GM18909 (cell line): ENCODE measurements around the gene PRAC1.

Experiments
- ATAC-seq: cut with Tn5 transposase; IDR thresholded peaks from one replicate; pipeline ENCODE4 v1.9.1; 2021; ENCODE audit warnings: mild to moderate bottlenecking; ENCODE audit not compliant: unreplicated experiment, poor library complexity

The PRAC1 gene

GRCh38 chr17:48722201-48722907 is at the start of gene PRAC1:
PRAC1 (minus strand) TSS chr17:48722518; CDS start chr17:48722392, 126 bp downstream.
- ATAC-seq: no peak

GRCh38 chr17:48770954-48771353 is 48.6 kb upstream of the PRAC1 start:
- no peak for ATAC-seq

GRCh38 chr17:48769009-48769675 is 46.8 kb upstream of the PRAC1 start:
- no peak for ATAC-seq

GRCh38 chr17:48767263-48767774 is 45.0 kb upstream of the PRAC1 start:
- no peak for ATAC-seq

GRCh38 chr17:48761114-48761513 is 38.8 kb upstream of the PRAC1 start:
- ATAC-seq: no peak

- ATAC-seq: no peak
These were observed 38.1 kb upstream of the PRAC1 start for GRCh38 chr17:48760411-48760810.

GRCh38 chr17:48759288-48759687 is 37.0 kb upstream of the PRAC1 start:
- no peak for ATAC-seq

GRCh38 chr17:48757524-48757961 is 35.2 kb upstream of the PRAC1 start:
- ATAC-seq: no peak

GRCh38 chr17:48756830-48757251 is 34.5 kb upstream of the PRAC1 start:
- no peak for ATAC-seq

GRCh38 chr17:48755356-48755755 is 33.0 kb upstream of the PRAC1 start:
- no peak for ATAC-seq

- no peak for ATAC-seq
These were observed 32.4 kb upstream of the PRAC1 start for GRCh38 chr17:48754500-48755261.

GRCh38 chr17:48753794-48754499 is 31.6 kb upstream of the PRAC1 start:
- no peak for ATAC-seq

- ATAC-seq: no peak
These were observed 30.3 kb upstream of the PRAC1 start for GRCh38 chr17:48752399-48753288.

- ATAC-seq: no peak
These were observed 29.5 kb upstream of the PRAC1 start for GRCh38 chr17:48751733-48752398.

- ATAC-seq: no peak
These were observed 28.9 kb upstream of the PRAC1 start for GRCh38 chr17:48751172-48751571.

- no peak for ATAC-seq
These were observed 27.6 kb upstream of the PRAC1 start for GRCh38 chr17:48749621-48750553.

- no peak for ATAC-seq
These were observed 26.6 kb upstream of the PRAC1 start for GRCh38 chr17:48748718-48749566.
